Breast epithelium (tissue), 4 donors: Measurements from ENCODE around the gene LPAR4. TPM values are rescaled to one million over a fixed set of nuclear protein-coding genes. Genes with fewer than 3 reads are reported as not detected.

Experiments used
- DNase-seq, 2 donors: peaks; one replicate each; pipeline ENCODE4 v3.0.0-alpha.2; 2019; ENCODE audit warnings: low spot score in 2 of 2
- H3K27ac ChIP-seq, 2 donors: fragments of 200-600 bp; sonication (generic) in 1 of 2; one replicate each; pipeline ENCODE4 v1.5.1; 2016 to 2019; ENCODE audit warnings: mild to moderate bottlenecking in 1 of 2
- H3K27me3 ChIP-seq, 2 donors: fragments of 200-600 bp; sonication (generic) in 1 of 2; one replicate each; pipeline versions ENCODE4 v1.5.1 to v1.6.0; 2017 to 2019; ENCODE audit warnings: control low read depth in 1 of 2, mild to moderate bottlenecking in 1 of 2
- H3K36me3 ChIP-seq: fragments of 200-600 bp; one replicate; pipeline ENCODE4 v1.5.1; 2019
- H3K4me1 ChIP-seq, 2 donors: fragments of 200-600 bp; sonication (generic); one replicate each; pipeline ENCODE4 v1.5.1; 2016 to 2019; ENCODE audit warnings: control low read depth in 1 of 2
- H3K4me3 ChIP-seq, 3 donors: fragments of 200-600 bp; sonication (generic); 1 replicate in 2 of 3; 2 replicates in 1 of 3; pipeline ENCODE4 v1.5.1; 2016 to 2019; ENCODE audit warnings: mild to moderate bottlenecking in 3 of 3, moderate library complexity in 2 of 3
- H3K9me3 ChIP-seq, 2 donors: fragments of 200-600 bp; sonication (generic) in 1 of 2; one replicate each; pipeline ENCODE4 v1.5.1; 2016 to 2019; ENCODE audit warnings: control low read depth in 1 of 2
- POLR2A ChIP-seq: fragments of 450-650 bp; IDR thresholded peaks from one replicate; pipeline ENCODE4 v1.6.1; 2016; ENCODE audit warnings: antibody characterized with exemption, mild to moderate bottlenecking, moderate library complexity
- POLR2AphosphoS5 ChIP-seq, 3 donors: sonication (generic); formaldehyde crosslinking; IDR thresholded peaks; one replicate each; pipeline ENCODE4 v1.6.1; 2017; ENCODE audit warnings: antibody characterized with exemption in 3 of 3
- intact Hi-C: fragments of 100-400 bp; cut with DNase I; formaldehyde crosslinking; loops from one replicate; pipeline ENCODE4 v1.15.1; 2023; ENCODE audit warnings: low total_unique reads
- total RNA-seq, 3 donors: library from RNA; depleted of rRNA; stranded (reverse); fragments of >200 nt; gene quantifications; one replicate each; pipeline ENCODE4 v1.1.0, GENCODE V29; 2016
- TF ChIP-seq, protein P1 (sequence below), 3 donors: fragments of 450-650 bp; IDR thresholded peaks; one replicate each; pipeline ENCODE4 v1.5.1; 2016 to 2017; ENCODE audit warnings: antibody characterized with exemption in 3 of 3, mild to moderate bottlenecking in 3 of 3, moderate library complexity in 3 of 3

Gene LPAR4
- total RNA-seq, 3 donors from 2014 or later: 0.32 to 0.98 (median 0.59) TPM

DNA sequence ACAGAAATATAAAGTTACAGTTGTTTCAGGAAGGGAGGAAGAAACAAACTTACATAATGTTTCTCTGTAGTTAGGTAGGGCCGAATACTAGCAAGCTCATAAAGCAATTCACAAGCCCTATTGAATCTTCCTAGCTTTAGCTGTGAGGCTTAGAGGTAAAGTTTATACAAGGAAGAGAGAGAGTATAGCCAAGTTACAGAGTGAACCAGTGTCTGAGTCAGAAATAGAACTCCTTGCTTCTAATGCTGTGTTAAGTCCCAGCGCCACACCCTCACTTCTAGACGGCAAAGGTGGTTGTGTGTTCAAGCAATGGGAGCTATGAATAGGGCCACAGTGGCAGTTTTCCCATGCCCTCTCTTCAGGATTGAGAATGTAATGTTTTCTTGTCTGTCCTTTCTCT, 6.1 kb downstream of the LPAR4 start:
- no peak overlapping the region for H3K4me3 ChIP-seq
- intact Hi-C loops: no loop called here
- no peak for DNase-seq

DNA sequence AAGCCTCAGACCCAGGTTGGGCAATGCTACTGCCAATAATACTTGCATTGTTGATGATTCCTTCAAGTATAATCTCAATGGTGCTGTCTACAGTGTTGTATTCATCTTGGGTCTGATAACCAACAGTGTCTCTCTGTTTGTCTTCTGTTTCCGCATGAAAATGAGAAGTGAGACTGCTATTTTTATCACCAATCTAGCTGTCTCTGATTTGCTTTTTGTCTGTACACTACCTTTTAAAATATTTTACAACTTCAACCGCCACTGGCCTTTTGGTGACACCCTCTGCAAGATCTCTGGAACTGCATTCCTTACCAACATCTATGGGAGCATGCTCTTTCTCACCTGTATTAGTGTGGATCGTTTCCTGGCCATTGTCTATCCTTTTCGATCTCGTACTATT, 7.4 kb downstream of the LPAR4 start:
- H3K27me3 ChIP-seq: peaks cover 0 to 17% of the 10 kb centered on the region in 2 donors
- no peak overlapping the region for H3K27ac ChIP-seq
- intact Hi-C loops: no loop called here
- no peaks in the 10 kb centered on the region for H3K36me3 ChIP-seq
- TF ChIP-seq POLR2A: no peak
- no peak for TF ChIP-seq POLR2AphosphoS5 (IDR thresholded peaks at IDR 0.05)
- TF ChIP-seq, protein P1, sequence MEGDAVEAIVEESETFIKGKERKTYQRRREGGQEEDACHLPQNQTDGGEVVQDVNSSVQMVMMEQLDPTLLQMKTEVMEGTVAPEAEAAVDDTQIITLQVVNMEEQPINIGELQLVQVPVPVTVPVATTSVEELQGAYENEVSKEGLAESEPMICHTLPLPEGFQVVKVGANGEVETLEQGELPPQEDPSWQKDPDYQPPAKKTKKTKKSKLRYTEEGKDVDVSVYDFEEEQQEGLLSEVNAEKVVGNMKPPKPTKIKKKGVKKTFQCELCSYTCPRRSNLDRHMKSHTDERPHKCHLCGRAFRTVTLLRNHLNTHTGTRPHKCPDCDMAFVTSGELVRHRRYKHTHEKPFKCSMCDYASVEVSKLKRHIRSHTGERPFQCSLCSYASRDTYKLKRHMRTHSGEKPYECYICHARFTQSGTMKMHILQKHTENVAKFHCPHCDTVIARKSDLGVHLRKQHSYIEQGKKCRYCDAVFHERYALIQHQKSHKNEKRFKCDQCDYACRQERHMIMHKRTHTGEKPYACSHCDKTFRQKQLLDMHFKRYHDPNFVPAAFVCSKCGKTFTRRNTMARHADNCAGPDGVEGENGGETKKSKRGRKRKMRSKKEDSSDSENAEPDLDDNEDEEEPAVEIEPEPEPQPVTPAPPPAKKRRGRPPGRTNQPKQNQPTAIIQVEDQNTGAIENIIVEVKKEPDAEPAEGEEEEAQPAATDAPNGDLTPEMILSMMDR (IDR thresholded peaks at IDR 0.05): no peak
- H3K4me3 ChIP-seq: no peak overlapping the region
- DNase-seq: no peak
- H3K4me1 ChIP-seq: no peaks in the 10 kb centered on the region
- no peaks in the 10 kb centered on the region for H3K9me3 ChIP-seq

More for the DNA sequence above, 6.1 kb downstream of the LPAR4 start:
- H3K4me1 ChIP-seq: no peaks in the 10 kb centered on the region
- TF ChIP-seq POLR2A: no peak
- no peaks in the 10 kb centered on the region for H3K9me3 ChIP-seq
- peaks cover 0 to 14% of the 10 kb centered on the region in 2 donors for H3K27me3 ChIP-seq
- no peaks in the 10 kb centered on the region for H3K36me3 ChIP-seq
- H3K27ac ChIP-seq: no peak overlapping the region

DNA sequence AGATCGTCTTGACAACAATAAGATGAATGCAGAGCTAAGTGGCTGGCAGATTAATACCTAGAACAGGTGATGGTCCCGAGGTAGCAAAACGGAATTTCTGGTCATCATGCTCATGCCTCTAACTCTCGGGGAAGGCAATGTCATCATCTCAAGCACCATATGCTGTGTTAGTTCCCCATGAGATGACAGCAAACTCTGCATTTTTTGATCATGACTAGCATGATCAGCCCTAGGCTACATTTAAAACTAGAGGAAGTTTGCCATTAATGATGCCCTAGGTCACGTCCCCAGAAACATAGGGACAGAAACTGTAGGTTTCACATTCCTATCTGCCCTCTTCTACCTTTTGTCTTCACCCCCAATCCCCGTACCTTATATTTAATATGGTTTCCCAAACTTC, 11.6 kb downstream of the LPAR4 start:
- Histone ChIP-seq H3K4me1 (no peaks in the 10 kb centered on the region), H3K36me3 (no peaks in the 10 kb centered on the region), H3K27ac (no peak overlapping the region), H3K4me3 (no peak overlapping the region), H3K9me3 (no peaks in the 10 kb centered on the region), H3K27me3 (peaks cover 0 to 17% of the 10 kb centered on the region in 2 donors)
- TF ChIP-seq POLR2AphosphoS5 (IDR thresholded peaks at IDR 0.05) (no peak), POLR2A (no peak)
- TF ChIP-seq, protein P1 (IDR thresholded peaks at IDR 0.05): no peak
- no peak for DNase-seq
- intact Hi-C loops: no loop called here

DNA sequence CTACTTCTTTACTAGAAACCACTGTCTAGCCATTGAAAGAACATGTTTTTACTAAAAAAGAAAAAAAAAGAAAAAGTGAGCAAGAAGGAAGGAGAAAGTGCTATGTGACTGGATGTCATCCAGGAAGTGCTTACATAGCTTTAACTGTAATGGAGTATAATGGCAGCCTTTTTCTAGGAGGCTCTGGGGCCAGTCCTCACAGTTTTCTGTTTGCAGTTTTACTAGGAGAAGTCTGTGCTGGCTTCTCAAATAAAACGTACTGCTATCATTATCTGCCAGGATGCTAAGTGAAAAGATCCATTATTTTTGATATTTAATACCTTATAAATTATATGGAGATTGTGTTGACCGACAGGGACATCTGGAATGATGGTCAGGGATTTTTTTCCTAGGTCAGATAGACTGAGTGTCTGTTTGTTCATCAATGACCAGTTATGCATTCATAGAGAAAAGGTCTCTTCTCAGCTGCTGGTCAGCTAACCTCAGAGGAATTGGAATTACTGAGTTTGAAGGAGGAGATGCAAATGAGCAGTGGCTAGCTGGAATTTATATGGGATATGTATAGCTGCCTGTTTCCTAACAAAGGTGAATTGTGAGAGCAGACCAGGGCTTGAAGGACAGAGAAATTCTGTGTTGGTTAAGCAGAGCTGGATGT, 21.7 kb downstream of the LPAR4 start:
- Histone ChIP-seq H3K9me3 (no peaks in the 10 kb centered on the region), H3K4me1 (no peaks in the 10 kb centered on the region), H3K4me3 (no peak overlapping the region), H3K27ac (no peak overlapping the region), H3K36me3 (no peaks in the 10 kb centered on the region), H3K27me3 (peaks cover 0 to 8% of the 10 kb centered on the region in 2 donors)
- intact Hi-C loops: no loop called here
- no peak for TF ChIP-seq POLR2AphosphoS5 (IDR thresholded peaks at IDR 0.05)
- TF ChIP-seq, protein P1 (IDR thresholded peaks at IDR 0.05): no peak
- TF ChIP-seq POLR2A: no peak
- no peak for DNase-seq

DNA sequence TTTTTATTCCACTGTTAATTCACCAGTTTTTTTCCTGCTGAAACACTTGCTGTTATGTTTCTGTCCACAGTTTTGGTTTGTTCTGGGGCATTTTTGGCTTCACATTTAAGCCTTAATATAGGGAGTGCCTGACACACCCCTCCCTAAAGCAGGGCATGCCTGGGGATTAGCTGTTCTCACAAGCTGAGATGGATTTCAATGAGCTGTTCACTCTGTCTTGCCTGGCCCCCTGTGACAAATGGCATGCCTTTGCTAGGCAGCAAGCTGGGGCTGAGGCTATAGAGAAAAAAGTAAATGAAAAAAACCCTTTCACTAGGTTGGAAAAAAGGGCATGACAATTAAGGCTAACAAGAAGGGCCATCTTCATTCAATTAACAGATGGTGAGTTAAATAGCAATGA, 22.4 kb downstream of the LPAR4 start:
- intact Hi-C loops: no loop called here
- TF ChIP-seq, protein P1 (IDR thresholded peaks at IDR 0.05): no peak
- no peak for TF ChIP-seq POLR2A
- no peak for TF ChIP-seq POLR2AphosphoS5 (IDR thresholded peaks at IDR 0.05)
- Histone ChIP-seq H3K9me3 (no peaks in the 10 kb centered on the region), H3K27ac (no peak overlapping the region), H3K4me3 (no peak overlapping the region), H3K4me1 (no peaks in the 10 kb centered on the region), H3K27me3 (peaks cover 0 to 8% of the 10 kb centered on the region in 2 donors), H3K36me3 (no peaks in the 10 kb centered on the region)
- no peak for DNase-seq
